GM19455 (cell line): ENCODE results near the gene ZMPSTE24.

Experiments
- ATAC-seq: cut with Tn5 transposase; IDR thresholded peaks from one replicate; pipeline ENCODE4 v1.9.1; 2021; ENCODE audit not compliant: unreplicated experiment

The ZMPSTE24 gene

DNA sequence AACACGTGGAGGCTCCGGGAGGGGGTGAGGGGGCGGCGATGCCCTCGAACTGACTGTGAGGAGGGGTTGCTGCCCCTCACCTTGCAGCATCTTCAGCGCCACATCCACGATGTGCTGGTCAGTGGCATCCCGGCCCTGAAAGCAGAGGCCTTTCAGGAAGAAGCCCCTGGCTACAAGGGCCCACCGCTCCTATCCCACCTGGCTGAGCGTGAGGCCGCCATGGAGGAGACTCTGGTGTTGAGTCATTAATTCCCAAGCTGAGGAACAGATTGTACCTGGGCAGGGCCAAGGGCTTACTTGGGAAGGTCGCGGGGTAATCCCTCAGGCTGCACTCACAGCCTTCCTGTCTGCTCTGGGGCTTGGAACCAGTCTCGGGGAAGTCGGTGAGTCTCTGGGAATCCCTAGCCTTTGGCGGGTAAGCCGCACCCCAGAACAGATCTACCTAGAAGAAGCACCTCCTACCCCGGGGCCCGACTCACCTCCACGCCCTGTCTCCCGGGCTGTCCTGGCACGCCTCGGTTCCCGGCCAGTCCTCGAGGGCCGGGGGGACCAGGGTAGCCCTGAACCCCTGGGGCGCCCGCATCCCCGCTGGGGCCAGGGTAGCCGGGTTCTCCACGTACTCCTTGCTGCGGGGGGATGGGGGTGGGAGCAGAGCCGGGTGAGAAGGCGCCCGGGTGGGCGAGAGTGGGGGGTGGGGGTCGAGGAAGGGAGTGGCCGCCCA is 45.2 kb downstream of the ZMPSTE24 start:
- ATAC-seq, result no peak

GRCh38 chr1:40303790-40304189 is 45.8 kb downstream of the ZMPSTE24 start:
- no peak for ATAC-seq

DNA sequence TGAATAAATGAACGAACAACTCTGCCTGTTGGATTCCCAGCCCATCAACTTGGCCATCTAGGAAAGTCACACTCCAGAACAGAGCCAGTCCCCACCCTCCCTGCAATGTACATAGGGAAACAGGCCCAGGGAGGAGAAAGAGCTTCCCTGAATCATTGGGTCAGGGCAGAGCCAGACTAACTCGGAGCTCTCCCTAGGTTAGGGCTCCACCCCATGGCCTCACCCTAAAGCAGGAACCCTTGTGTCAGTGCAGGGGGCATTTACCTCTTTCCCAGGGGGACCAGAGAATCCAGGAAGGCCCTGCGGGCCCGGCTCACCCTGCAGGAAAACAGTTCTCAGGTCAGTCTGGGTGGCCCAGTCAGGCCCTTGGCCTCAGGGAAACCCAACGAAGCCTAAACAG is 47.4 kb downstream of the ZMPSTE24 start:
- ATAC-seq, result no peak

DNA sequence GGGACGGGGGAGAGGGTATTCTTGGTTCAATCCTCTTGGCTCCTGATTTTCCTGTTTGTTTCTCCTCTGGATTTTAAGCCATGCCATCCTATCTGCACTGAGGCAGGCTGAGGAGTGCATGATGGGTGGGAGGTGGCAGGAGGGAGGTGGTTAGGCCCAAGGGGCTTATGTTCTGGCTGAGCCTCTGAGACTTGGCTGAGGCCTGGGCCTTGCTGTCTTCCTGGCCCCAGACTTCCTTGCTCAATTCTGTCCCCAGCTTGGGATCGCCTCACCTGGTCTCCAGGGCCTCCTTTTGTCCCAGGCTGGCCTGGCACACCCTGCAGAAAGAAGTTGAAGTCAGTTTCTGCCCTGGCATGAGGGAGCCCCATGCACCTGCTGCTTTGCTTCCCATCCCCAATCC is 47.8 kb downstream of the ZMPSTE24 start:
- ATAC-seq, result no peak

GRCh38 chr1:40306296-40306695 is 48.3 kb downstream of the ZMPSTE24 start:
- ATAC-seq, result no peak

- ATAC-seq, result no peak
These were observed 49.1 kb downstream of the ZMPSTE24 start for GRCh38 chr1:40307186-40307585.

DNA sequence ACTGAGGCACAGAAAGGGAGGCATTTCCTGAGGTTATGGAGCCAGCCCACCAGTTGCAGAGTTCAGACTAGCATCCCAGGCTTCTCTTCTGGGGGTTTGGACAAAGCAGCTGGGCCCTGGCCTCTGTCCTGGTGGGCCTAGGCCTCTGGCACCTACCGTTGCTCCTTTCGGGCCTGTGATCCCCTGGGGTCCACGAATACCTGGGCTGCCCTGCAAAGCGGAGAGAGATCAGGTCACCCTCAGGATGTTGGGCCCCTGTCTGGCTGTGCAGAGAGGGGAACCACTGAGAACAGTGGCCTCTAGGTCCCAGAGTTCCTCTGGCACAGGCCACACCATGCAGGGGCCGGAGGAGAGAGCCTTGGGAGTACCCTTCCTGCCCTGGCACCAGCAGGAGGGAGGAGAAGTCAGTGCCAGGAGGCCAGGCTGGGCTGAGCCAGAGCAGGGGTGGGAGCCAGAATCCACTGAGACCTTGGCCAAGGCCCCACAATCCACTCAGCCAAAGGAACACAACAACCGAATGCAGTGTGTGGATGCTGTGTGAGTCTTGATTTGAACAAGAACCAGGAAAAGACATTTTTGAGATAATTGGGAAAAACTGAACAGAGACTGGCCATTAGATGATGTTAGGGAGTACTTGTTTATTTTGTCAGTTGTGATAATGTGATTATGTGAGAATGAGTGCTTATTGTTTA is 50.1 kb downstream of the ZMPSTE24 start:
- no peak for ATAC-seq

DNA sequence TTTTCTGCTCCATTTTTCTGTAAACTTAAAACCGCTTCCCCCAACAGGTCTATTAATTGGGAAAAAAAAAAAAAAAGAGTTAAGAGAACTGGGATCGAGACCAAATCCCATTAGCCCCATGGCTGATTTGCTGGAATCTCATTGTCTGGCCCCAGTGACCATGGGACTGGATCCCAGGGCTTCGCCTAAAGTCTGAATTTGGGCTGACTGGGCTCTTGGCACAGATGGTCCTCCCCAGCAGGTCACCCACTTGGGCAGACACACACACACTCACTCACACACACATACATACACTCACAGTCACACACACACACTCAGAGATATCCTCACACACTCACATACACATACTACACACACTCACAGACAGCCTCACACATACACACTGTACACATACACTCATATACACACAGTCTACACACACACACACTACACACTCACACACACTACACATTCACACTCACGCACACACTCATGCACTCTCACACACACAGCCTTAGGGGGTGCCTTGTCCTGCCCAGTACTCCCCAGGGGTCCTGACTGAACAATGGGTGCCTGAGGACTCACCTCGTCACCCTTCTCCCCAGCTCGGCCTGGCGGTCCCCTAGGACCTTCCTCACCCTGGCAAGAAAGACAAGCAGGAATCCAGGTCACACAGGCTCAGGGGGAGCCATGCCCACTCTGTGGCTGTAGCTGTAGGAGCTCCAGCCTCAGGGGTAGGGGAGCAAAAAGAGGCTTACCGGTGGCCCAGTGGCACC is 51.5 kb downstream of the ZMPSTE24 start:
- ATAC-seq, result no peak

- no peak for ATAC-seq
These were observed 52.1 kb downstream of the ZMPSTE24 start for GRCh38 chr1:40310129-40310461.

DNA sequence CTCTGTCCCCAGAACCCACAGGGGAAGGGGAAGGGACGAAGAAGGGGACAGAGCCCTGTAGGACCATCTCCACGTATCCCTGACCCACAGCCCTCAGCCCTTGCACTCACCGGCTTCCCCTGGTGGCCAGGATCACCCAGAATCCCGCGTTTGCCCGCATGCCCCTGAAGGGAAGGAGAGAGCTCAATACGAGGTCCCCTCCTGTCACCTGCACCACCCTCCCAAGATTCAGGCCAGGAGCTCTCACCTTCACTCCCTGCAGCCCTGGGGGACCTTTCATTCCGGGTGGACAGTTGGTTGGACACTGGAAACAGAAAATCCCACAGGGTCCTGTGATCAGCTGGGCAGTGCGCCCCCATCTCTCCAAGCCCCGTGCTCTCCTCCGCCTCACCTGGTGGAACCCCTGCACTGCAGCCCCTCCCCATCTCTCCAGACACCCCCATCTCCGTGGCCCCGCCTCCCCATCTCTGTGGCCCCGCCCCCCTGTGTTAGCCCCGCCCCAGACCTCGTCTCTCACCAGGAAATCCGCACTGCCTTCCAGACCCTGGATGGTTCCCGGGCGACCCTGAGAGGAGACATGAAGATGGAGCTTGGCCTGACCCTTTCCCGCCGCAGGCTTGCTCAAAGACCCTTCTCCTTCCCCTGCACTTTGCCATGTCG is 53.1 kb downstream of the ZMPSTE24 start:
- no peak for ATAC-seq

- no peak for ATAC-seq
These were observed 53.7 kb downstream of the ZMPSTE24 start for GRCh38 chr1:40311692-40312091.

DNA sequence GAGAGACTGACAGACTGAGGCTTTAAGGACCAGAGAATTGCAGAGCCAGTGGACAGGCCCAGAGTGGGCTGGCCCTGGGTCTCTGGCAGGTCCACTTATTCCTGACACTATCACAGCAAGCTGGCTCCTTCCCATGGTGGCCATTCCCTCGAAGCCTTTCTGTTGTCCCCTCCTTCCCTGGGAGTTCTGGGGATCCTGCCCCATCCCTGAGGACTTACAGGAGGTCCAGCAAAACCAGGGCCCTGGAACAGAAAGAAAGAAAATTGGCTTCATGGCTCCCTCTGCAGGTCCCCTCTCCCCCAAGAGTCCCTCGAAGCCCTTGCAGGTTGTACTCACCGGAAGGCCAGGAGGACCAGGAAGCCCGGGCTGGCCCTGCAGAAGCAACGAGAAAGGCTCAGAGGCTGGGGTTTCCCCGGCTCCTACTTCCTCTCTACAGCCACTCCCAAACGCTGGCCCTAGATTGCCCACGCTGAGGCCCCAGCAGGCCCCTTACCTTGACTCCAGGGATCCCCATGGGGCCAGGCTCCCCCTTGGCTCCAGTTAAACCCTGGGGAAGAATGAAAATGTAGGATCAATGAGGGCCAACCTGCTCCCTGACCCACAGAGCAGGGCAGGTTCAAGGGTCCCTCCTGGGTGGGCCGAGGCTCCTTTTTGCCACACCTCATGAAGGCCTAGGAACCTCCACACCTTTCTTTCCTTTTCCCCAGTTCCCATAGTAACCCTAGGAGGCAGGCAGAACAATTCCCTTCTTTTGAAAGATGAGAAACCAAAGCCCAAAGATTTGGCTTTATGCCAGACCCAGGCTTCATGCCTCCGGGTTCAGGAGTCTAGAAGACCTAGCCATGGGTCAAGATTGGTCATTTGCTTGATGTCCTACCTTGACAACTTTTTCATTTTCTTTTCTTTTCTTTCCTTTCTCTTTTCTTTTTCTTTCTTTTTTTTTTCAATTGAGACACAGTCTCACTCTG is 54.5 kb downstream of the ZMPSTE24 start:
- ATAC-seq, result peak; percentile 53

- ATAC-seq, result no peak
These were observed 55.4 kb downstream of the ZMPSTE24 start for GRCh38 chr1:40313329-40313957.

GRCh38 chr1:40313958-40314720 is 56.1 kb downstream of the ZMPSTE24 start:
- no peak for ATAC-seq

GRCh38 chr1:40314721-40315238 is 56.7 kb downstream of the ZMPSTE24 start:
- peak; percentile 4 for ATAC-seq

GRCh38 chr1:40315239-40315794 is 57.3 kb downstream of the ZMPSTE24 start:
- peak; percentile 50 for ATAC-seq

DNA sequence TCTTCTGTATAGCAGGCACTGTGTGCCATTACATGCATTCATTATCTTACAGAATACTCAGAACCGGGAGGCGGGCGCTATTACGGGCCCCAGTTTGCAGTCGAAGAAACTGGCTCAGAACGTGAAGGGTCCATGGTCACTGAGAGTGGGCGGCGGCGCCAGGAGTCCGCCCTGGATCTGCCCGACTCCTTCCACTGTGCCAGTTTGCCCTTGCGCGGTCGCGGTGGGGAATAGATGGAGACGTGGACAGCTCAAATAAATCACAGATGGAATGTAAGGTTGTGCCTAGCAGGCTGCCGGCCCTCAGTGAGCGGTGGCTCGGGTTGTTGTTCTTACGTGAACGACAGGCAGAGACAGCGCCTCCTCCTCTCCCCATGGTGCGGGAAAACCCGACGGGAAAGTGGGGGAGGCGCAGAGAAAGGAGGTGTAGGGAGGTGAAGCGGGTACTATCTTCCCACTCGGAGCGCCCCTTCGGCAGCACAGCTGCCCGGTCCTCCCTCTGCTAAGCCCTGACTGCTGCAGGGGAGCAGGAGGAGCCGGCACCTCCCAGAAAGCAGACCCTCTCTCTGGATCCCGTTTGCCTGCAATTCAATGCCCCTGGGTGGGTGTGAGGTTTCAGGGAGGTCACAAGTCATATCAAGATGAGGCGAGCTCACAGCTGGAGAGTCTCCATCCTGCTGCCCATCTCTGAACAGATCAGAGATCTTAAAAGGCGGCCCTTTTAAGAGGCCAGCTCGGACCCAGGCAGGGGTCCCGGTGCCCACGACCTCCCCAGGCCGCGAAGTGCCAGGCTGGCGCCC is 58.0 kb downstream of the ZMPSTE24 start:
- no peak for ATAC-seq
